ENCODE results near the gene EPHA8.

GRCh38 chr1:22556391-22557104, 6.7 kb upstream of the EPHA8 start:
- TF ChIP-seq POLR2A (IDR thresholded peaks at IDR 0.05) = no peak
- TF ChIP-seq CTCF (IDR thresholded peaks at IDR 0.05) = no peak

Data from adrenal gland (tissue), 5 donors.